Measurements from ENCODE around the gene SCRT2.
A peak's percentile ranks its signal among the peaks of the same experiment; 100 is the strongest.

The SCRT2 gene

GRCh38 chr20:675033-675452 lies 559 bp downstream of the SCRT2 start:
- Histone ChIP-seq H2AFZ (ENCODE audit: low read depth, low read length) (no peak overlapping the region), H3K9me3 (ENCODE audit: insufficient read depth, low read length, severe bottlenecking) (no peaks in the 10 kb centered on the region), H3K4me3 (ENCODE audit: low read depth in 1 of 2, low read length in 2 of 2) (no peak overlapping the region), H3K4me1 (ENCODE audit: insufficient read depth, low read length) (no peaks in the 10 kb centered on the region), H3K27me3 (ENCODE audit: insufficient read depth, low read length, poor library complexity) (peaks cover 35% of the 10 kb centered on the region), H3K36me3 (ENCODE audit: insufficient read depth, low read length) (no peaks in the 10 kb centered on the region), H4K20me1 (ENCODE audit: insufficient read depth, low read length) (peaks cover 2% of the 10 kb centered on the region; the same call in 1 of the 2 replicates), H3K9ac (ENCODE audit: low read depth, low read length) (no peak overlapping the region), H3K27ac (ENCODE audit: low read length) (no peak overlapping the region), H3K79me2 (ENCODE audit: insufficient read depth, low read length) (no peaks in the 10 kb centered on the region), H3K4me2 (ENCODE audit: insufficient read depth, low read length) (no peak overlapping the region)
- no peak for TF ChIP-seq EZH2 (IDR thresholded peaks at IDR 0.05; ENCODE audit: borderline replicate concordance, low read depth, low read length, severe bottlenecking)
- TF ChIP-seq CTCF (IDR thresholded peaks at IDR 0.05; ENCODE audit: borderline replicate concordance, extremely low read depth, low read length, poor library complexity, severe bottlenecking) = no peak
- no peak for DNase-seq
- no peak for ATAC-seq (ENCODE audit: insufficient read depth, low read depth)

GRCh38 chr20:673603-674001 lies 2.0 kb downstream of the SCRT2 start:
- no peak overlapping the region for H3K4me3 ChIP-seq (ENCODE audit: low read depth in 1 of 2, low read length in 2 of 2)
- no peaks in the 10 kb centered on the region for H3K36me3 ChIP-seq (ENCODE audit: insufficient read depth, low read length)
- H3K79me2 ChIP-seq (ENCODE audit: insufficient read depth, low read length) = no peaks in the 10 kb centered on the region
- peaks cover 36% of the 10 kb centered on the region for H3K27me3 ChIP-seq (ENCODE audit: insufficient read depth, low read length, poor library complexity)
- peaks cover 2% of the 10 kb centered on the region; the same call in 1 of the 2 replicates for H4K20me1 ChIP-seq (ENCODE audit: insufficient read depth, low read length)
- DNase-seq = no peak
- ATAC-seq (ENCODE audit: insufficient read depth, low read depth) = no peak
- no peaks in the 10 kb centered on the region for H3K4me1 ChIP-seq (ENCODE audit: insufficient read depth, low read length)
- no peak overlapping the region for H3K9ac ChIP-seq (ENCODE audit: low read depth, low read length)
- no peak overlapping the region for H3K4me2 ChIP-seq (ENCODE audit: insufficient read depth, low read length)
- no peak overlapping the region for H2AFZ ChIP-seq (ENCODE audit: low read depth, low read length)
- TF ChIP-seq EZH2 (IDR thresholded peaks at IDR 0.05; ENCODE audit: borderline replicate concordance, low read depth, low read length, severe bottlenecking) = no peak
- TF ChIP-seq CTCF (IDR thresholded peaks at IDR 0.05; ENCODE audit: borderline replicate concordance, extremely low read depth, low read length, poor library complexity, severe bottlenecking) = no peak
- no peaks in the 10 kb centered on the region for H3K9me3 ChIP-seq (ENCODE audit: insufficient read depth, low read length, severe bottlenecking)
- no peak overlapping the region for H3K27ac ChIP-seq (ENCODE audit: low read length)

- TF ChIP-seq CTCF (IDR thresholded peaks at IDR 0.05; ENCODE audit: borderline replicate concordance, extremely low read depth, low read length, poor library complexity, severe bottlenecking) = peak; percentile 39
- TF ChIP-seq EZH2 (IDR thresholded peaks at IDR 0.05; ENCODE audit: borderline replicate concordance, low read depth, low read length, severe bottlenecking) = no peak
- Histone ChIP-seq H3K27me3 (ENCODE audit: insufficient read depth, low read length, poor library complexity) (peaks cover 36% of the 10 kb centered on the region), H3K4me1 (ENCODE audit: insufficient read depth, low read length) (no peaks in the 10 kb centered on the region), H2AFZ (ENCODE audit: low read depth, low read length) (no peak overlapping the region), H3K36me3 (ENCODE audit: insufficient read depth, low read length) (no peaks in the 10 kb centered on the region), H3K9me3 (ENCODE audit: insufficient read depth, low read length, severe bottlenecking) (no peaks in the 10 kb centered on the region), H3K4me2 (ENCODE audit: insufficient read depth, low read length) (no peak overlapping the region), H3K9ac (ENCODE audit: low read depth, low read length) (no peak overlapping the region), H3K27ac (ENCODE audit: low read length) (no peak overlapping the region), H4K20me1 (ENCODE audit: insufficient read depth, low read length) (peaks cover 2% of the 10 kb centered on the region; the same call in 1 of the 2 replicates), H3K4me3 (ENCODE audit: low read depth in 1 of 2, low read length in 2 of 2) (no peak overlapping the region), H3K79me2 (ENCODE audit: insufficient read depth, low read length) (no peaks in the 10 kb centered on the region)
- DNase-seq = no peak
- ATAC-seq (ENCODE audit: insufficient read depth, low read depth) = no peak
Measured at GRCh38 chr20:672963-673602, 2.5 kb downstream of the SCRT2 start.

Measured in DND-41 (cell line).